Endodermal cell (in vitro differentiated cells): ENCODE measurements around the gene PCK2. TPM values are rescaled to one million over a fixed set of nuclear protein-coding genes. Genes with fewer than 3 reads are reported as not detected.

ENCODE experiments used
- DNase-seq: peaks from one replicate; pipeline ENCODE4 v3.0.0-alpha.2; 2017
- H3K27ac ChIP-seq: 2 replicates; pipeline ENCODE4 v1.5.1; 2013; ENCODE audit warnings: mild to moderate bottlenecking, low read depth, low read length, moderate library complexity
- H3K27me3 ChIP-seq: 2 replicates; pipeline ENCODE4 v1.6.1; 2013; ENCODE audit warnings: mild to moderate bottlenecking, low read length, moderate library complexity; ENCODE audit not compliant: insufficient read depth, control insufficient read depth, poor library complexity, severe bottlenecking
- H3K36me3 ChIP-seq: 2 replicates; pipeline ENCODE4 v1.7.0; 2013; ENCODE audit warnings: mild to moderate bottlenecking, low read length, moderate library complexity; ENCODE audit not compliant: control insufficient read depth, insufficient read depth
- H3K4me1 ChIP-seq: one replicate; pipeline ENCODE4 v1.7.0; 2013; ENCODE audit warnings: low read length; ENCODE audit not compliant: control insufficient read depth, insufficient read depth
- H3K4me3 ChIP-seq: 2 replicates; pipeline ENCODE4 v1.5.1; 2013; ENCODE audit warnings: mild to moderate bottlenecking, low read length, moderate library complexity
- H3K9ac ChIP-seq: 2 replicates; pipeline ENCODE4 v1.6.1; 2013; ENCODE audit warnings: mild to moderate bottlenecking, low read length, moderate library complexity; ENCODE audit not compliant: poor library complexity, severe bottlenecking; ENCODE audit errors: extremely low read depth
- H3K9me3 ChIP-seq: 2 replicates; pipeline ENCODE4 v1.6.1; 2013; ENCODE audit warnings: mild to moderate bottlenecking, low read length, moderate library complexity; ENCODE audit not compliant: control insufficient read depth
- H3K27ac Mint-ChIP-seq: 2 replicates; pipeline ENCODE4 v1.8.0; 2020; ENCODE audit warnings: mixed read lengths
- H3K27me3 Mint-ChIP-seq: 2 replicates; pipeline ENCODE4 v1.8.0; 2021; ENCODE audit warnings: mild to moderate bottlenecking, mixed read lengths; ENCODE audit not compliant: insufficient read depth
- H3K36me3 Mint-ChIP-seq: 2 replicates; pipeline ENCODE4 v1.8.0; 2020; ENCODE audit warnings: low read depth, mixed read lengths
- H3K4me1 Mint-ChIP-seq: 2 replicates; pipeline ENCODE4 v1.8.0; 2020; ENCODE audit warnings: mixed read lengths
- H3K4me3 Mint-ChIP-seq: 2 replicates; pipeline ENCODE4 v1.8.0; 2020; ENCODE audit warnings: mild to moderate bottlenecking, moderate library complexity, mixed read lengths
- H3K9me3 Mint-ChIP-seq: 2 replicates; pipeline ENCODE4 v1.8.0; 2020; ENCODE audit warnings: mild to moderate bottlenecking, mixed read lengths
- WGBS, 2 experiments: methylation state at CpG; one replicate each; pipeline versions ENCODE4 v1.1.5 to v1.1.7; 2013; ENCODE audit warnings: missing lambda C conversion rate in 2 of 2, mixed read lengths in 1 of 2; ENCODE audit not compliant: insufficient coverage in 1 of 2, insufficient read length in 1 of 2; 5-methylcytosine and 5-hydroxymethylcytosine counted together
- total RNA-seq, 2 donors: library from RNA; stranded (reverse); fragmentation: NEBNext Ultra II Directional in 1 of 2; extraction: Animal tissue kit (Norgen Biotek cat#: 25700) in 1 of 2; gene quantifications; 2 replicates in 1 of 2; 3 replicates in 1 of 2; pipeline ENCODE4 v1.2.1, GENCODE V29; 2021
- TF ChIP-seq, protein P1 (sequence below): fragments of 200-600 bp; sonication (generic); conservative IDR thresholded peaks from 2 replicates; pipeline ENCODE4 v1.5.0; 2021; ENCODE audit warnings: antibody characterized with exemption, mild to moderate bottlenecking

The PCK2 gene
- total RNA-seq, 2 donors from 2014 or later, result 37.7 to 42.8 TPM

- H3K27ac ChIP-seq, result no peak overlapping the region
- peaks cover 4% of the 10 kb centered on the region for H3K4me1 ChIP-seq
- H3K27me3 ChIP-seq, result no peaks in the 10 kb centered on the region
- no peak overlapping the region for H3K4me3 ChIP-seq
- Mint-ChIP-seq H3K4me1 (peaks cover 25% of the 10 kb centered on the region), H3K27ac (no peak overlapping the region), H3K27me3 (no peaks in the 10 kb centered on the region), H3K4me3 (no peak overlapping the region), H3K9me3 (no peaks in the 10 kb centered on the region), H3K36me3 (peaks cover 33% of the 10 kb centered on the region)
- TF ChIP-seq, protein P1, sequence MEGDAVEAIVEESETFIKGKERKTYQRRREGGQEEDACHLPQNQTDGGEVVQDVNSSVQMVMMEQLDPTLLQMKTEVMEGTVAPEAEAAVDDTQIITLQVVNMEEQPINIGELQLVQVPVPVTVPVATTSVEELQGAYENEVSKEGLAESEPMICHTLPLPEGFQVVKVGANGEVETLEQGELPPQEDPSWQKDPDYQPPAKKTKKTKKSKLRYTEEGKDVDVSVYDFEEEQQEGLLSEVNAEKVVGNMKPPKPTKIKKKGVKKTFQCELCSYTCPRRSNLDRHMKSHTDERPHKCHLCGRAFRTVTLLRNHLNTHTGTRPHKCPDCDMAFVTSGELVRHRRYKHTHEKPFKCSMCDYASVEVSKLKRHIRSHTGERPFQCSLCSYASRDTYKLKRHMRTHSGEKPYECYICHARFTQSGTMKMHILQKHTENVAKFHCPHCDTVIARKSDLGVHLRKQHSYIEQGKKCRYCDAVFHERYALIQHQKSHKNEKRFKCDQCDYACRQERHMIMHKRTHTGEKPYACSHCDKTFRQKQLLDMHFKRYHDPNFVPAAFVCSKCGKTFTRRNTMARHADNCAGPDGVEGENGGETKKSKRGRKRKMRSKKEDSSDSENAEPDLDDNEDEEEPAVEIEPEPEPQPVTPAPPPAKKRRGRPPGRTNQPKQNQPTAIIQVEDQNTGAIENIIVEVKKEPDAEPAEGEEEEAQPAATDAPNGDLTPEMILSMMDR, result no peak
- no peak overlapping the region for H3K9ac ChIP-seq
- no peaks in the 10 kb centered on the region for H3K9me3 ChIP-seq
- no peak for DNase-seq
- peaks cover 35% of the 10 kb centered on the region for H3K36me3 ChIP-seq
- WGBS, 2 experiments, result 95 to 100% methylated on average over 2 of the region's 2 CpGs
Observed at GRCh38 chr14:24143511-24143910, 49.4 kb downstream of the PCK2 start.

- Mint-ChIP-seq H3K4me3 (no peak overlapping the region), H3K36me3 (peaks cover 31% of the 10 kb centered on the region), H3K27me3 (no peaks in the 10 kb centered on the region), H3K27ac (no peak overlapping the region), H3K9me3 (no peaks in the 10 kb centered on the region), H3K4me1 (peaks cover 25% of the 10 kb centered on the region)
- Histone ChIP-seq H3K27me3 (no peaks in the 10 kb centered on the region), H3K4me1 (peaks cover 6% of the 10 kb centered on the region), H3K4me3 (no peak overlapping the region), H3K36me3 (peaks cover 34% of the 10 kb centered on the region), H3K9ac (no peak overlapping the region), H3K27ac (no peak overlapping the region), H3K9me3 (no peaks in the 10 kb centered on the region)
- 100% methylated on average over 1 of the region's 1 CpG for WGBS, 2 experiments
- DNase-seq, result no peak
- TF ChIP-seq, protein P1, result no peak
Observed at GRCh38 chr14:24144451-24144850, 50.3 kb downstream of the PCK2 start.

- H3K4me3 ChIP-seq, result peak overlapping the region; percentile 98
- H3K9me3 Mint-ChIP-seq, result no peaks in the 10 kb centered on the region
- no peak for DNase-seq
- H3K4me1 Mint-ChIP-seq, result peaks cover 20% of the 10 kb centered on the region
- no peak overlapping the region for H3K27ac ChIP-seq
- H3K4me3 Mint-ChIP-seq, result peak overlapping the region; percentile 92
- peaks cover 30% of the 10 kb centered on the region for H3K36me3 Mint-ChIP-seq
- H3K4me1 ChIP-seq, result peaks cover 6% of the 10 kb centered on the region
- H3K27me3 Mint-ChIP-seq, result no peaks in the 10 kb centered on the region
- TF ChIP-seq, protein P1, result no peak
- H3K9me3 ChIP-seq, result no peaks in the 10 kb centered on the region
- no peak overlapping the region for H3K9ac ChIP-seq
- WGBS, 2 experiments, result 94% methylated on average over 2 of the region's 2 CpGs; no CpG with 5 or more reads in 1 of the 2 experiments
- H3K27ac Mint-ChIP-seq, result no peak overlapping the region
- peaks cover 38% of the 10 kb centered on the region for H3K36me3 ChIP-seq
- no peaks in the 10 kb centered on the region for H3K27me3 ChIP-seq
Observed at GRCh38 chr14:24145219-24145618, 51.1 kb downstream of the PCK2 start.
